IMR-90 (cell line): ENCODE results near the gene FBLN1. TPM values are rescaled to one million over a fixed set of nuclear protein-coding genes. Genes with fewer than 3 reads are reported as not detected.

Source experiments
- ATAC-seq: fragments of 200-7000 bp; cut with Tn5 transposase; 2 replicates; pipeline ENCODE4 v1.9.1; 2020; ENCODE audit warnings: low read depth, mild to moderate bottlenecking, moderate library complexity
- BruUV-seq: library from RNA; stranded (reverse); fragments of 400-500 nt; replicated peaks from 2 replicates; lab custom pipeline; 2021; lab: Mats Ljungman, UMichigan
- CTCF ChIA-PET: fragments of 300-600 bp; formaldehyde crosslinking; extraction: SDS; loops from one replicate; lab custom pipeline; 2021; ENCODE audit warnings: antibody characterized with exemption; lab: Yijun Ruan, JAX
- POLR2A ChIA-PET: fragments of 300-600 bp; sonication (Branson Sonifier 250); formaldehyde crosslinking; loops from one replicate; lab custom pipeline; 2022; ENCODE audit warnings: antibody characterized with exemption; ENCODE audit not compliant: unreplicated experiment; lab: Charles Lee
- DNase-seq: peaks from one replicate; pipeline ENCODE4 v3.0.0; 2013
- H2AFZ ChIP-seq: replicated peaks from 2 replicates; pipeline ENCODE3; 2013; ENCODE audit warnings: low read length, mild to moderate bottlenecking; ENCODE audit not compliant: poor library complexity
- H2AK5ac ChIP-seq: 2 replicates; pipeline ENCODE4 v1.6.1; 2013; ENCODE audit warnings: low read depth, low read length, inconsistent platforms
- H2AK9ac ChIP-seq: replicated peaks from 2 replicates; pipeline ENCODE3; 2013; ENCODE audit warnings: mild to moderate bottlenecking, low read depth, low read length, moderate library complexity; ENCODE audit not compliant: poor library complexity
- H2BK120ac ChIP-seq: 2 replicates; pipeline ENCODE4 v1.6.1; 2013; ENCODE audit warnings: low read depth, low read length, inconsistent platforms
- H2BK15ac ChIP-seq: 3 replicates; pipeline ENCODE4 v1.6.1; 2013; ENCODE audit warnings: low read depth, low read length, inconsistent platforms
- H2BK20ac ChIP-seq: 2 replicates; pipeline ENCODE4 v1.6.1; 2013; ENCODE audit warnings: low read depth, mild to moderate bottlenecking, inconsistent platforms, low read length, moderate library complexity
- H2BK5ac ChIP-seq: 2 replicates; pipeline ENCODE4 v1.6.1; 2013; ENCODE audit warnings: mild to moderate bottlenecking, low read depth, low read length, inconsistent platforms; ENCODE audit not compliant: poor library complexity, severe bottlenecking
- H3K14ac ChIP-seq: replicated peaks from 2 replicates; pipeline ENCODE4 v1.6.1; 2013; ENCODE audit warnings: low read depth, low read length, inconsistent platforms
- H3K18ac ChIP-seq: 2 replicates; pipeline ENCODE4 v1.6.1; 2013; ENCODE audit warnings: low read depth, low read length, control low read depth
- H3K23ac ChIP-seq: 2 replicates; pipeline ENCODE4 v1.6.1; 2013; ENCODE audit warnings: low read depth, low read length, inconsistent platforms
- H3K27ac ChIP-seq: 2 replicates; pipeline ENCODE4 v1.5.1; 2013; ENCODE audit warnings: mild to moderate bottlenecking, control low read depth, low read length; ENCODE audit not compliant: insufficient read depth
- H3K27me3 ChIP-seq: 2 replicates; pipeline ENCODE4 v1.6.1; 2013; ENCODE audit warnings: low read length; ENCODE audit not compliant: control insufficient read depth, insufficient read depth
- H3K36me3 ChIP-seq: 2 replicates; pipeline ENCODE4 v1.6.1; 2013; ENCODE audit warnings: low read length, mixed read lengths; ENCODE audit not compliant: control insufficient read depth, insufficient read depth
- H3K4ac ChIP-seq: 2 replicates; pipeline ENCODE4 v1.6.1; 2013; ENCODE audit warnings: low read depth, low read length, inconsistent platforms
- H3K4me1 ChIP-seq: 2 replicates; pipeline ENCODE4 v1.6.1; 2013; ENCODE audit warnings: low read length, mixed read lengths; ENCODE audit not compliant: control insufficient read depth, insufficient read depth
- H3K4me2 ChIP-seq: 2 replicates; pipeline ENCODE4 v1.6.1; 2013; ENCODE audit warnings: low read depth, mild to moderate bottlenecking, control low read depth, low read length, moderate library complexity
- H3K4me3 ChIP-seq: 2 replicates; pipeline ENCODE4 v1.5.1; 2013; ENCODE audit warnings: low read depth, mild to moderate bottlenecking, control low read depth, low read length, moderate library complexity; ENCODE audit not compliant: insufficient read depth
- H3K56ac ChIP-seq: 2 replicates; pipeline ENCODE4 v1.6.1; 2013; ENCODE audit warnings: low read length, inconsistent platforms; ENCODE audit not compliant: insufficient read depth; ENCODE audit errors: extremely low read depth
- H3K79me1 ChIP-seq, 2 experiments: 2 replicates each; pipeline ENCODE4 v1.6.1; 2013; ENCODE audit warnings: low read length in 2 of 2, inconsistent platforms in 1 of 2, low read depth in 1 of 2
- H3K9ac ChIP-seq: 2 replicates; pipeline ENCODE4 v1.6.1; 2013; ENCODE audit warnings: low read depth, low read length, control low read depth
- H3K9me1 ChIP-seq: 2 replicates; pipeline ENCODE4 v1.6.1; 2013; ENCODE audit warnings: low read length, inconsistent platforms; ENCODE audit not compliant: insufficient read depth
- H3K9me3 ChIP-seq: 2 replicates; pipeline ENCODE4 v1.6.1; 2013; ENCODE audit warnings: low read length; ENCODE audit not compliant: control insufficient read depth, insufficient read depth
- H4K20me1 ChIP-seq: 2 replicates; pipeline ENCODE4 v1.6.1; 2013; ENCODE audit warnings: low read length, inconsistent platforms; ENCODE audit not compliant: insufficient read depth
- H4K5ac ChIP-seq: 2 replicates; pipeline ENCODE4 v1.6.1; 2013; ENCODE audit warnings: mild to moderate bottlenecking, low read depth, low read length, control low read depth
- H4K8ac ChIP-seq, 2 experiments: 2 replicates each; pipeline ENCODE4 v1.6.1; 2013; ENCODE audit warnings: low read depth in 2 of 2, low read length in 2 of 2, control low read depth in 1 of 2, inconsistent platforms in 1 of 2
- H4K91ac ChIP-seq: 2 replicates; pipeline ENCODE4 v1.6.1; 2013; ENCODE audit warnings: low read depth, low read length, inconsistent platforms; ENCODE audit not compliant: insufficient read depth
- MAFK ChIP-seq: IDR thresholded peaks from 2 replicates; pipeline ENCODE4 v1.6.1; 2012; ENCODE audit warnings: low read depth, low read length, improper control_type of control experiment
- MXI1 ChIP-seq: IDR thresholded peaks from 2 replicates; pipeline ENCODE4 v1.6.1; 2012; ENCODE audit warnings: low read depth, mild to moderate bottlenecking, low read length, moderate library complexity, borderline replicate concordance
- RFX5 ChIP-seq: IDR thresholded peaks from 2 replicates; pipeline ENCODE4 v1.8.0; 2012; ENCODE audit warnings: low read depth, mild to moderate bottlenecking, low read length, moderate library complexity
- SMC3 ChIP-seq: fragments of 150-350 bp; IDR thresholded peaks from 2 replicates; pipeline ENCODE4 v1.6.1; 2016; ENCODE audit warnings: low read depth, mild to moderate bottlenecking, antibody characterized with exemption, low read length, moderate library complexity
- WGBS, 2 experiments: methylation state at CpG; one replicate each; pipeline versions ENCODE4 v1.1.5 to v1.1.7; 2013; ENCODE audit warnings: missing lambda C conversion rate in 2 of 2; ENCODE audit not compliant: insufficient read length in 1 of 2; ENCODE audit errors: extremely low coverage in 2 of 2; 5-methylcytosine and 5-hydroxymethylcytosine counted together
- dilution Hi-C: fragments of 300-500 bp; cut with HindIII; formaldehyde crosslinking; loops from one replicate; pipeline ENCODE4 v1.14.3; 2018; ENCODE audit warnings: low sequenced_read_pairs; ENCODE audit not compliant: unreplicated experiment
- in situ Hi-C: fragments of 300-500 bp; cut with MboI; formaldehyde crosslinking; loops from 3 replicates; pipeline ENCODE4 v1.14.3; 2019; ENCODE audit warnings: low sequenced_read_pairs, inconsistent platforms, mixed read lengths
- intact Hi-C: fragments of 100-400 bp; cut with micrococcal nuclease; formaldehyde crosslinking; loops from 2 replicates; pipeline ENCODE4 v1.10.0; 2022
- polyA plus RNA-seq, 3 experiments: library from polyadenylated mRNA; depleted of rRNA; stranded (reverse); fragments of >200 nt; gene quantifications; 2 replicates each; pipeline ENCODE4 v1.2.3, GENCODE V29; 2012; ENCODE audit warnings: low replicate concordance in 1 of 3
- total RNA-seq: library from RNA; depleted of rRNA; stranded (reverse); fragments of >200 nt; gene quantifications from 2 replicates; pipeline ENCODE4 v1.2.3, GENCODE V29; 2012

The FBLN1 gene
- total and polyA plus RNA-seq, 2 of the 4 experiments (the other 2 are of a cell fraction) = 11.3 to 87.9 TPM

- Histone ChIP-seq H2BK5ac (no peak overlapping the region), H3K56ac (no peak overlapping the region), H2AK9ac (no peak overlapping the region), H3K27me3 (no peaks in the 10 kb centered on the region), H2BK120ac (no peak overlapping the region), H3K36me3 (peaks cover 31% of the 10 kb centered on the region; the same call in 1 of the 2 replicates), H3K4me2 (no peak overlapping the region), H3K9me3 (peaks cover 4% of the 10 kb centered on the region), H4K5ac (no peak overlapping the region), H3K27ac (no peak overlapping the region), H4K8ac (no peak overlapping the region), H2AFZ (peak overlapping the region; percentile 8), H3K18ac (no peak overlapping the region), H3K14ac (no peak overlapping the region), H2AK5ac (no peak overlapping the region), H3K4me3 (no peak overlapping the region), H4K91ac (no peak overlapping the region), H3K79me1 (peaks cover 0 to 3% of the 10 kb centered on the region in 2 experiments; a peak in 1 of 4 replicates), H3K9ac (no peak overlapping the region), H2BK15ac (no peak overlapping the region), H3K9me1 (no peaks in the 10 kb centered on the region; the same call in 1 of the 2 replicates), H3K23ac (no peak overlapping the region), H2BK20ac (no peak overlapping the region), H4K20me1 (no peaks in the 10 kb centered on the region; the same call in 1 of the 2 replicates), H3K4me1 (no peaks in the 10 kb centered on the region), H3K4ac (no peak overlapping the region)
- no CpG with 5 or more reads among the region's 3 CpGs for WGBS, 2 experiments
- dilution Hi-C loops = no loop called here
- DNase-seq (no peak), ATAC-seq (no peak)
- no TSS peak for BruUV-seq
- intact Hi-C loops = no loop called here
- no peak for TF ChIP-seq RFX5
- no peak for TF ChIP-seq SMC3
- no peak for TF ChIP-seq MXI1
- TF ChIP-seq MAFK = no peak
- in situ Hi-C loops = loop anchor here (25.0 kb wide), 1 partner anchor 585 kb away; no protein-coding TSS in a partner anchor
- POLR2A ChIA-PET = no interaction called here
- CTCF ChIA-PET = interaction anchor here (0.6 kb wide), 1 partner anchor 80 kb away, joined by 3 read pairs; no protein-coding TSS in a partner anchor
Measured at GRCh38 chr22:45572444-45572843, 69.8 kb downstream of the FBLN1 start.
